Kidney (tissue), 14 donors: ENCODE results near the gene TPRX2. TPM values are rescaled to one million over a fixed set of nuclear protein-coding genes. Genes with fewer than 3 reads are reported as not detected.

Source experiments
- DNase-seq, 5 donors: peaks; one replicate each; pipeline ENCODE4 v3.0.0-alpha.2; 2013 to 2020
- FAIRE-seq: peaks from 2 replicates; lab custom pipeline; 2012; peaks lifted over from hg19 to GRCh38; lab: Jason Lieb, UNC
- H3K27ac ChIP-seq, 2 donors: one replicate each; pipeline ENCODE4 v1.7.0; 2013; ENCODE audit warnings: low read depth in 2 of 2, low read length in 2 of 2, inconsistent platforms in 1 of 2
- H3K27me3 ChIP-seq: one replicate; pipeline ENCODE4 v1.7.1; 2013; ENCODE audit warnings: low read length, inconsistent platforms; ENCODE audit not compliant: control insufficient read depth, insufficient read depth
- H3K36me3 ChIP-seq, 3 donors: one replicate each; pipeline versions ENCODE4 v1.7.0 to v1.7.1; 2013; ENCODE audit warnings: low read length in 3 of 3, control low read depth in 1 of 3, inconsistent platforms in 1 of 3; ENCODE audit not compliant: insufficient read depth in 3 of 3, control insufficient read depth in 2 of 3
- H3K4me1 ChIP-seq, 3 donors: one replicate each; pipeline versions ENCODE4 v1.7.0 to v1.7.1; 2013; ENCODE audit warnings: low read length in 3 of 3, inconsistent platforms in 1 of 3, low read depth in 1 of 3; ENCODE audit not compliant: control insufficient read depth in 2 of 3, insufficient read depth in 2 of 3
- H3K4me3 ChIP-seq, 3 donors: one replicate each; pipeline versions ENCODE4 v1.7.0 to v1.8.1; 2013; ENCODE audit warnings: low read length in 3 of 3, control low read depth in 1 of 3, inconsistent platforms in 1 of 3
- H3K9ac ChIP-seq, 3 donors: one replicate each; pipeline versions ENCODE4 v1.7.0 to v1.7.1; 2013; ENCODE audit warnings: low read length in 3 of 3, control low read depth in 1 of 3, inconsistent platforms in 1 of 3
- H3K9me3 ChIP-seq, 3 donors: one replicate each; pipeline versions ENCODE4 v1.7.0 to v1.7.1; 2013; ENCODE audit warnings: low read length in 3 of 3, control low read depth in 1 of 3, inconsistent platforms in 1 of 3; ENCODE audit not compliant: control insufficient read depth in 2 of 3, insufficient read depth in 1 of 3
- CTCF ChIP-seq: IDR thresholded peaks from 3 replicates; pipeline ENCODE4 v1.5.1; 2012; ENCODE audit warnings: mild to moderate bottlenecking, moderate library complexity, borderline replicate concordance; ENCODE audit not compliant: insufficient read depth; ENCODE audit errors: extremely low read depth
- intact Hi-C: fragments of 100-400 bp; cut with DNase I; formaldehyde crosslinking; loops from one replicate; pipeline ENCODE4 v1.11.1; 2022
- polyA plus RNA-seq: library from polyadenylated mRNA; stranded (reverse); fragments of 350-450 nt; fragmentation: Illumina TruSeq; extraction: RNeasy Lipid Tissue Mini Kit (QIAGEN cat#74804); gene quantifications from one replicate; pipeline ENCODE4 v1.2.3, GENCODE V29; 2014; ENCODE audit warnings: low read depth, low replicate concordance; ENCODE audit not compliant: insufficient read depth
- total RNA-seq: library from RNA; stranded (reverse); fragmentation: NEBNext Ultra II Directional; extraction: Animal tissue kit (Norgen Biotek cat#: 25700); gene quantifications from one replicate; pipeline ENCODE4 v1.2.1, GENCODE V29; 2021
- donor health status: control.
- donor health status: control.
- donor health status: control.
- donor health status: control.
- donor health status: control.
- donor health status: DM: yes; HTN: yes; CAD: no.
- donor health status: Normal renal cell carcinoma (clear cell type).

TPRX2 gene
- total and polyA plus RNA-seq, 2 donors from 2014 or later, result not detected

GRCh38 chr19:47826800-47827199, 32.2 kb upstream of the TPRX2 start:
- H3K27ac ChIP-seq, result no peak overlapping the region
- no peaks in the 10 kb centered on the region for H3K4me1 ChIP-seq
- peaks cover 0 to 6% (median 0%) of the 10 kb centered on the region in 3 donors for H3K9me3 ChIP-seq
- H3K4me3 ChIP-seq, result no peak overlapping the region
- H3K36me3 ChIP-seq, result no peaks in the 10 kb centered on the region
- TF ChIP-seq CTCF, result no peak
- no peak overlapping the region for H3K9ac ChIP-seq
- FAIRE-seq (no peak), DNase-seq (no peak)
- H3K27me3 ChIP-seq, result no peaks in the 10 kb centered on the region
- intact Hi-C loops, result no loop called here

- TF ChIP-seq CTCF, result no peak
- Histone ChIP-seq H3K4me1 (no peaks in the 10 kb centered on the region), H3K9ac (no peak overlapping the region), H3K27ac (no peak overlapping the region), H3K36me3 (no peaks in the 10 kb centered on the region), H3K27me3 (no peaks in the 10 kb centered on the region), H3K9me3 (no peaks in the 10 kb centered on the region), H3K4me3 (no peak overlapping the region)
- intact Hi-C loops, result no loop called here
- DNase-seq (no peak), FAIRE-seq (no peak)
Observed at GRCh38 chr19:47832723-47833122, 26.3 kb upstream of the TPRX2 start.

GRCh38 chr19:47836038-47836437, 23.0 kb upstream of the TPRX2 start:
- intact Hi-C loops, result no loop called here
- TF ChIP-seq CTCF, result no peak
- Histone ChIP-seq H3K9ac (no peak overlapping the region), H3K4me3 (no peak overlapping the region), H3K27ac (no peak overlapping the region), H3K4me1 (no peaks in the 10 kb centered on the region), H3K27me3 (no peaks in the 10 kb centered on the region), H3K36me3 (no peaks in the 10 kb centered on the region), H3K9me3 (no peaks in the 10 kb centered on the region)
- FAIRE-seq (no peak), DNase-seq (no peak)

GRCh38 chr19:47839411-47839810, 19.6 kb upstream of the TPRX2 start:
- no peaks in the 10 kb centered on the region for H3K27me3 ChIP-seq
- no peaks in the 10 kb centered on the region for H3K36me3 ChIP-seq
- intact Hi-C loops, result no loop called here
- no peaks in the 10 kb centered on the region for H3K9me3 ChIP-seq
- no peak overlapping the region for H3K9ac ChIP-seq
- no peak for DNase-seq
- no peak overlapping the region for H3K27ac ChIP-seq
- no peak for TF ChIP-seq CTCF
- H3K4me3 ChIP-seq, result no peak overlapping the region
- no peaks in the 10 kb centered on the region for H3K4me1 ChIP-seq
- FAIRE-seq, result no peak
